DOHH2 (cell line): ENCODE data around the gene MYO10.

Experiments
- CTCF ChIP-seq: fragments of 200-600 bp; sonication (generic); IDR thresholded peaks from one replicate; pipeline ENCODE4 v1.5.1; 2014; ENCODE audit warnings: antibody characterized with exemption, mild to moderate bottlenecking, low read depth, low read length; ENCODE audit not compliant: poor library complexity, severe bottlenecking
- EZH2phosphoT487 ChIP-seq: fragments of 200-600 bp; sonication (generic); IDR thresholded peaks from 2 replicates; pipeline ENCODE4 v1.6.1; 2017; ENCODE audit warnings: borderline replicate concordance, mild to moderate bottlenecking, antibody characterized with exemption, low read length, moderate library complexity, mixed read lengths

- no peak for TF ChIP-seq CTCF
- no peak for TF ChIP-seq EZH2phosphoT487
These were observed 9.7 kb downstream of the MYO10 start for GRCh38 chr5:16926417-16926816.
